GM23338 (cell line): ENCODE results near the gene DGLUCY. TPM values are rescaled to one million over a fixed set of nuclear protein-coding genes. Genes with fewer than 3 reads are reported as not detected.

ENCODE experiments used
- ATAC-seq: fragments of 200-7000 bp; cut with Tn5 transposase; 3 replicates; pipeline ENCODE4 v1.9.1; 2020
- DNase-seq: peaks from one replicate; pipeline ENCODE4 v3.0.0-alpha.2; 2015; ENCODE audit warnings: low spot score
- H2AFZ ChIP-seq: fragments of 200-600 bp; sonication (generic); 2 replicates; pipeline ENCODE4 v1.8.0; 2016; ENCODE audit warnings: antibody characterized with exemption, mild to moderate bottlenecking, moderate library complexity
- H3F3A ChIP-seq: fragments of 200-600 bp; sonication (generic); replicated peaks from 2 replicates; pipeline ENCODE4 v1.8.0; 2017; ENCODE audit warnings: antibody characterized with exemption, mixed run types, low read depth
- H3K27ac ChIP-seq: fragments of 200-600 bp; sonication (generic); 2 replicates; pipeline ENCODE4 v1.6.1; 2016; ENCODE audit warnings: low read depth
- H3K27me3 ChIP-seq: fragments of 200-600 bp; sonication (generic); 2 replicates; pipeline ENCODE4 v1.8.0; 2016; ENCODE audit warnings: mild to moderate bottlenecking, mixed run types, moderate library complexity; ENCODE audit not compliant: insufficient read depth
- H3K36me3 ChIP-seq: fragments of 200-600 bp; sonication (generic); 2 replicates; pipeline ENCODE4 v1.8.0; 2016; ENCODE audit warnings: mild to moderate bottlenecking; ENCODE audit not compliant: insufficient read depth
- H3K4me1 ChIP-seq: fragments of 200-600 bp; sonication (generic); 2 replicates; pipeline ENCODE4 v1.8.0; 2016; ENCODE audit warnings: mild to moderate bottlenecking, moderate library complexity; ENCODE audit not compliant: insufficient read depth
- H3K4me2 ChIP-seq: fragments of 200-600 bp; sonication (generic); 2 replicates; pipeline ENCODE4 v1.7.1; 2017; ENCODE audit warnings: mixed run types
- H3K4me3 ChIP-seq: fragments of 200-600 bp; sonication (generic); 2 replicates; pipeline ENCODE4 v1.6.1; 2016; ENCODE audit warnings: mixed run types
- H3K79me2 ChIP-seq: fragments of 200-600 bp; sonication (generic); replicated peaks from 2 replicates; pipeline ENCODE4 v1.8.0; 2017; ENCODE audit warnings: mild to moderate bottlenecking; ENCODE audit not compliant: insufficient read depth
- H3K9me2 ChIP-seq: fragments of 200-600 bp; sonication (generic); 2 replicates; pipeline ENCODE4 v1.8.0; 2017; ENCODE audit not compliant: insufficient read depth
- H4K20me1 ChIP-seq: fragments of 200-600 bp; sonication (generic); replicated peaks from 2 replicates; pipeline ENCODE4 v1.8.0; 2017; ENCODE audit warnings: mild to moderate bottlenecking; ENCODE audit not compliant: insufficient read depth
- H3K27ac Mint-ChIP-seq: 2 replicates; pipeline ENCODE4 v1.8.0; 2020; ENCODE audit warnings: inconsistent platforms, mild to moderate bottlenecking, moderate library complexity, mixed read lengths
- H3K27me3 Mint-ChIP-seq: 3 replicates; pipeline ENCODE4 v1.8.0; 2022; ENCODE audit warnings: low read depth, mild to moderate bottlenecking, moderate library complexity, mixed read lengths, inconsistent platforms; ENCODE audit not compliant: insufficient read depth, poor library complexity
- H3K36me3 Mint-ChIP-seq: 3 replicates; pipeline ENCODE4 v1.8.0; 2021; ENCODE audit warnings: low read depth, mild to moderate bottlenecking, inconsistent platforms, moderate library complexity, mixed read lengths
- H3K4me1 Mint-ChIP-seq: 3 replicates; pipeline ENCODE4 v1.8.0; 2020; ENCODE audit warnings: mild to moderate bottlenecking, inconsistent platforms, mixed read lengths
- H3K4me3 Mint-ChIP-seq: 3 replicates; pipeline ENCODE4 v1.8.0; 2021; ENCODE audit warnings: moderate library complexity, mild to moderate bottlenecking, inconsistent platforms, mixed read lengths
- H3K9me3 Mint-ChIP-seq: 3 replicates; pipeline ENCODE4 v1.8.0; 2020; ENCODE audit warnings: moderate library complexity, mild to moderate bottlenecking, inconsistent platforms, mixed read lengths
- CREB1 ChIP-seq: fragments of 250-450 bp; sonication (Bioruptor Pico); IDR thresholded peaks from 2 replicates; pipeline ENCODE4 v1.5.0; 2020; ENCODE audit warnings: low read depth, mild to moderate bottlenecking, moderate library complexity
- CTCF ChIP-seq, 2 experiments: fragments of 200-600 bp in 1 of 2; sonication (generic) in 1 of 2; conservative IDR thresholded peaks; 2 replicates each; pipeline versions ENCODE4 v1.5.1 to v1.6.1; 2016 to 2017; ENCODE audit warnings: antibody characterized with exemption in 2 of 2, low read depth in 2 of 2, mild to moderate bottlenecking in 2 of 2, moderate library complexity in 1 of 2
- EZH2 ChIP-seq: fragments of 200-600 bp; sonication (generic); IDR thresholded peaks from one replicate; pipeline ENCODE4 v1.8.0; 2017; ENCODE audit warnings: antibody characterized with exemption, mild to moderate bottlenecking, low read depth; ENCODE audit not compliant: unreplicated experiment
- EZH2phosphoT487 ChIP-seq: fragments of 200-600 bp; sonication (generic); IDR thresholded peaks from one replicate; pipeline ENCODE4 v1.8.1; 2018; ENCODE audit warnings: antibody characterized with exemption; ENCODE audit not compliant: unreplicated experiment
- JUNB ChIP-seq: IDR thresholded peaks from one replicate; pipeline ENCODE4 v1.6.1; 2016; ENCODE audit warnings: antibody characterized with exemption; ENCODE audit not compliant: unreplicated experiment
- NANOG ChIP-seq: IDR thresholded peaks from 2 replicates; pipeline ENCODE4 v1.6.1; 2016; ENCODE audit warnings: antibody characterized with exemption, borderline replicate concordance
- POLR2AphosphoS5 ChIP-seq: IDR thresholded peaks from 2 replicates; pipeline ENCODE4 v1.6.1; 2016; ENCODE audit warnings: antibody characterized with exemption, low read depth
- REST ChIP-seq: IDR thresholded peaks from one replicate; pipeline ENCODE4 v1.6.1; 2018; ENCODE audit warnings: antibody characterized with exemption; ENCODE audit not compliant: unreplicated experiment
- STAT1 ChIP-seq: IDR thresholded peaks from one replicate; pipeline ENCODE4 v1.6.1; 2016; ENCODE audit warnings: antibody characterized with exemption; ENCODE audit not compliant: unreplicated experiment
- ZNF114 ChIP-seq: fragments of 250-450 bp; sonication (Bioruptor Pico); IDR thresholded peaks from 2 replicates; pipeline ENCODE4 v1.5.0; 2020; ENCODE audit warnings: mild to moderate bottlenecking, moderate library complexity
- ZNF331 ChIP-seq: fragments of 250-450 bp; sonication (Bioruptor Pico); IDR thresholded peaks from 2 replicates; pipeline ENCODE4 v1.5.0; 2020; ENCODE audit warnings: low read depth, mild to moderate bottlenecking, moderate library complexity
- ZNF462 ChIP-seq: fragments of 250-450 bp; sonication (Bioruptor Pico); IDR thresholded peaks from 2 replicates; pipeline ENCODE4 v1.5.0; 2020; ENCODE audit warnings: mild to moderate bottlenecking, moderate library complexity
- polyA plus RNA-seq: library from polyadenylated mRNA; unstranded; fragments of >200 nt; fragmentation: Nextera tagmentation; extraction: Ambion mirVana; gene quantifications from 2 replicates; pipeline ENCODE4 v1.2.1, GENCODE V29; 2016
- total RNA-seq: library from RNA; depleted of rRNA; stranded (reverse); fragments of >200 nt; shearing (Covaris generic); gene quantifications from 2 replicates; pipeline ENCODE4 v1.2.3, GENCODE V29; 2014
- TF ChIP-seq, protein P1 (sequence below): IDR thresholded peaks from 2 replicates; pipeline ENCODE4 v1.6.1; 2016; ENCODE audit warnings: antibody characterized with exemption

DGLUCY gene
- total and polyA plus RNA-seq, 2 experiments from 2014 or later: 14.6 to 31.6 TPM

DNA sequence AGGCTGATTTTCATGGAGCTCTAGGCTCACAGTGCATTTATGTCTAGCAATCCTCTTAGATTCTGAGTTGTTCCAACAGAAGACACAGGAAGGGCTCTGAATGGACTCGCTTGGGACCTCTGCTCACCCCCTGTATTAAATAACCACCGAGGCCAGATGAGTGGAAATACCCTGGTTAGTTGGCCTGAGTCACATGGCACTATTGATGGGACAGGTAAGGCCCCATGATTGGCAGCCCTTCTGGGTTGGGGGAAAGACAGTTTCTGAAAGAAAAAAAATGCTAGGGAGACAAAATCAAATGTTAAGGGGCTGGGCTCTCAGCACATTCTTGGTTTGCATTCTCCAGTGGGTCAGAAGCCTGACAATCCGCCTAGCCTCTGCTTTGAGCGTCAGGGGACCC, 14.8 kb downstream of the DGLUCY start (continued):
- TF ChIP-seq EZH2phosphoT487 (no peak), NANOG (no peak), EZH2 (no peak), ZNF114 (CRISPR knock-in tag) (no peak)

DNA sequence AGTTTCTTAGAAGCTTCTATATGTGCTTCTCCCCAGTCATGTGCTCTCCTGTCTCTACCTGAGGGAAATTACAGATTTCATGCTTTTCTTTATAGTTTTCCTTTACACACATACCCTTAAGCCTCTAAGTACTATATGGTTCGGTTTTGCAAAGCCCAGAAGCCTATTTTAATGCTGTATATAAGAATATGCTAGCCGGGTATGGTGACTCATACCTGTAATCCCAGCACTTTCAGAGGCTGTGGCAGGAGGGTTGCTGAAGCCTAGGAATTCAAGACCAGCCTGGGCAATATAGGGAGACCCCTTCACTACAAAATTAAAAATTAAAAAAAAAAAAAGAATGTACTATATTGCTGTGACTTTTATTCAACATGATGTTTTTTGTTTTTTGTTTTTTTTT, 15.4 kb downstream of the DGLUCY start:
- no peak overlapping the region for H3K27ac Mint-ChIP-seq
- DNase-seq: no peak
- Histone ChIP-seq H3K27me3 (no peaks in the 10 kb centered on the region), H4K20me1 (no peaks in the 10 kb centered on the region), H3K4me3 (no peak overlapping the region), H3F3A (no peaks in the 10 kb centered on the region), H2AFZ (no peak overlapping the region), H3K4me2 (no peak overlapping the region), H3K4me1 (no peaks in the 10 kb centered on the region), H3K27ac (no peak overlapping the region), H3K79me2 (no peaks in the 10 kb centered on the region), H3K9me2 (no peaks in the 10 kb centered on the region), H3K36me3 (no peaks in the 10 kb centered on the region)
- ATAC-seq: no peak
- peaks cover 39% of the 10 kb centered on the region for H3K36me3 Mint-ChIP-seq
- H3K4me3 Mint-ChIP-seq: no peak overlapping the region
- H3K9me3 Mint-ChIP-seq: no peaks in the 10 kb centered on the region; the same call in 2 of the 3 replicates
- no peaks in the 10 kb centered on the region for H3K4me1 Mint-ChIP-seq
- TF ChIP-seq REST (no peak), NANOG (no peak), EZH2phosphoT487 (no peak), POLR2AphosphoS5 (no peak), EZH2 (no peak), STAT1 (no peak), ZNF114 (CRISPR knock-in tag) (no peak), CTCF (conservative IDR thresholded peaks at IDR 0.05; ENCODE audit: low read depth in 2 of 2) (no peak), JUNB (no peak), ZNF462 (CRISPR knock-in tag) (no peak), CREB1 (CRISPR knock-in tag) (no peak), ZNF331 (CRISPR knock-in tag) (no peak)
- TF ChIP-seq, protein P1, sequence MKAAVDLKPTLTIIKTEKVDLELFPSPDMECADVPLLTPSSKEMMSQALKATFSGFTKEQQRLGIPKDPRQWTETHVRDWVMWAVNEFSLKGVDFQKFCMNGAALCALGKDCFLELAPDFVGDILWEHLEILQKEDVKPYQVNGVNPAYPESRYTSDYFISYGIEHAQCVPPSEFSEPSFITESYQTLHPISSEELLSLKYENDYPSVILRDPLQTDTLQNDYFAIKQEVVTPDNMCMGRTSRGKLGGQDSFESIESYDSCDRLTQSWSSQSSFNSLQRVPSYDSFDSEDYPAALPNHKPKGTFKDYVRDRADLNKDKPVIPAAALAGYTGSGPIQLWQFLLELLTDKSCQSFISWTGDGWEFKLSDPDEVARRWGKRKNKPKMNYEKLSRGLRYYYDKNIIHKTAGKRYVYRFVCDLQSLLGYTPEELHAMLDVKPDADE: no peak
- peaks cover 2% of the 10 kb centered on the region for H3K27me3 Mint-ChIP-seq
